BE2C (cell line): ENCODE data around the gene MLC1.

ENCODE experiments used
- DNase-seq: peaks from one replicate; pipeline ENCODE4 v3.0.0-alpha.2; 2020
- H3K27me3 ChIP-seq: fragments of 250-450 bp; sonication (Bioruptor Pico); 2 replicates; pipeline ENCODE4 v1.5.1; 2020; ENCODE audit warnings: mild to moderate bottlenecking
- H3K36me3 ChIP-seq: fragments of 250-450 bp; sonication (Bioruptor Pico); 2 replicates; pipeline ENCODE4 v1.5.1; 2020; ENCODE audit warnings: mild to moderate bottlenecking
- H3K4me1 ChIP-seq: fragments of 250-450 bp; sonication (Bioruptor Pico); 2 replicates; pipeline ENCODE4 v1.5.1; 2020
- H3K4me3 ChIP-seq: 2 replicates; pipeline ENCODE4 v1.5.1; 2011; ENCODE audit warnings: low read depth, low read length
- H3K9me3 ChIP-seq: fragments of 250-450 bp; sonication (Bioruptor Pico); 2 replicates; pipeline ENCODE4 v1.5.1; 2020
- CTCF ChIP-seq: IDR thresholded peaks from 2 replicates; pipeline ENCODE4 v1.5.1; 2012; ENCODE audit warnings: mild to moderate bottlenecking, low read depth, low read length

MLC1 gene

DNA sequence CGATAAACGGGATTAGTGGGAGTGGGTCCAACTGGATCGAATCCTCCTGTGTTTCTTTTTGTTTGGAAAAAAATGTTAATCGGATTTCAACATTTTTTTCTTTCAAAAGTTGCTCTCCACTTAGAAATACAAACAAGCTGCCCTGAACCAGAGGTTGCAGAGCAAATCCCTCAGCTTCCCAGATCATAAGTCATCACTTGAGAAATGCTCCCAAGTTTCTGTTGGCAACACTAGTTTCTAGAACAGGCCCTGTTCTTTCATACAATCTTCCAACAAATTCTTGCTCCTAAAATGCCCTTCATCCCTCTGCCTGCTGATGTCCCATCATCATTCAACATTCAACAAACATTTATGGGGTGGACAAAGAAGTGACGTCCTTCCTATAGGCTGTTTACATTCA lies 1.3 kb upstream of the MLC1 start:
- no peak for TF ChIP-seq CTCF
- no peak for DNase-seq
- Histone ChIP-seq H3K36me3 (no peaks in the 10 kb centered on the region), H3K27me3 (no peaks in the 10 kb centered on the region), H3K9me3 (no peaks in the 10 kb centered on the region), H3K4me3 (no peak overlapping the region), H3K4me1 (no peaks in the 10 kb centered on the region)

- Histone ChIP-seq H3K36me3 (no peaks in the 10 kb centered on the region), H3K4me1 (no peaks in the 10 kb centered on the region), H3K9me3 (no peaks in the 10 kb centered on the region), H3K4me3 (no peak overlapping the region), H3K27me3 (no peaks in the 10 kb centered on the region)
- no peak for TF ChIP-seq CTCF
- no peak for DNase-seq
These were observed 608 bp downstream of the MLC1 start for GRCh38 chr22:50084614-50085021.

- no peak for DNase-seq
These were observed 1.1 kb downstream of the MLC1 start for GRCh38 chr22:50084080-50084477.

GRCh38 chr22:50083462-50084079 lies 1.7 kb downstream of the MLC1 start:
- no peaks in the 10 kb centered on the region for H3K9me3 ChIP-seq
- no peak overlapping the region for H3K4me3 ChIP-seq
- H3K27me3 ChIP-seq, result no peaks in the 10 kb centered on the region
- no peaks in the 10 kb centered on the region for H3K36me3 ChIP-seq
- H3K4me1 ChIP-seq, result no peaks in the 10 kb centered on the region
- no peak for TF ChIP-seq CTCF
- no peak for DNase-seq

More at GRCh38 chr22:50084080-50084477, 1.1 kb downstream of the MLC1 start:
- H3K9me3 ChIP-seq, result no peaks in the 10 kb centered on the region
- no peak for TF ChIP-seq CTCF
- H3K36me3 ChIP-seq, result no peaks in the 10 kb centered on the region
- no peaks in the 10 kb centered on the region for H3K27me3 ChIP-seq
- no peaks in the 10 kb centered on the region for H3K4me1 ChIP-seq
- H3K4me3 ChIP-seq, result no peak overlapping the region

DNA sequence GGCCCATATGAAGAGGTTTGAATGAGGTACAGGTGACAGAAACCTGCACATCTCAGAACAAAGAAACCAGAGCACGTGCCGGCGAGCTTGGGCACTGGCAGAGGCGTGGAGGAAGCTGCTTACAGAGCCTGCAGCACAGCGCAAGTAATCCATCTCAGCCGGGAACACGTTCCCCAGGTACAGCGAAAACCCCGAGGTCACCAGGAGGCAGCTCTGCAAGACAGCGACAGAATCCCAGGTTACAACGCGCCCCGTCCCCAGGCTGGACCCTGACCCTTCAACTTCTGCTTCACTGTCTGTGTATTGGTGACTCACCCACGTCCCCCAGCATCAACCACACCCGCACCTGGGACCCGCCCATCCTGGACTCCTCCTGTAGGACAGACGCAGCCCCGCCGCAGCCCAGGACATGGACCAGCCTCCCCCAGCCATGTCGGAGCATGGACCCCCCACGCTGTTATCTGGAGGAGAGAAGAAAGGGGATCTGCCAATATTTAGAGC lies 2.2 kb downstream of the MLC1 start:
- Histone ChIP-seq H3K36me3 (no peaks in the 10 kb centered on the region), H3K27me3 (no peaks in the 10 kb centered on the region), H3K4me3 (no peak overlapping the region), H3K4me1 (no peaks in the 10 kb centered on the region), H3K9me3 (no peaks in the 10 kb centered on the region)
- no peak for DNase-seq
- TF ChIP-seq CTCF, result no peak

- no peak for DNase-seq
- no peak overlapping the region for H3K4me3 ChIP-seq
- TF ChIP-seq CTCF, result no peak
- no peaks in the 10 kb centered on the region for H3K4me1 ChIP-seq
- no peaks in the 10 kb centered on the region for H3K36me3 ChIP-seq
- H3K27me3 ChIP-seq, result no peaks in the 10 kb centered on the region
- no peaks in the 10 kb centered on the region for H3K9me3 ChIP-seq
These were observed 3.0 kb downstream of the MLC1 start for GRCh38 chr22:50082197-50082715.
